ENCODE measurements around the gene TNXB.
"Not testable (repeated sequence)": the region's sequence is repeated elsewhere in the genome, so short reads cannot be mapped to it uniquely, and the experiment has no call there.

TNXB gene

DNA sequence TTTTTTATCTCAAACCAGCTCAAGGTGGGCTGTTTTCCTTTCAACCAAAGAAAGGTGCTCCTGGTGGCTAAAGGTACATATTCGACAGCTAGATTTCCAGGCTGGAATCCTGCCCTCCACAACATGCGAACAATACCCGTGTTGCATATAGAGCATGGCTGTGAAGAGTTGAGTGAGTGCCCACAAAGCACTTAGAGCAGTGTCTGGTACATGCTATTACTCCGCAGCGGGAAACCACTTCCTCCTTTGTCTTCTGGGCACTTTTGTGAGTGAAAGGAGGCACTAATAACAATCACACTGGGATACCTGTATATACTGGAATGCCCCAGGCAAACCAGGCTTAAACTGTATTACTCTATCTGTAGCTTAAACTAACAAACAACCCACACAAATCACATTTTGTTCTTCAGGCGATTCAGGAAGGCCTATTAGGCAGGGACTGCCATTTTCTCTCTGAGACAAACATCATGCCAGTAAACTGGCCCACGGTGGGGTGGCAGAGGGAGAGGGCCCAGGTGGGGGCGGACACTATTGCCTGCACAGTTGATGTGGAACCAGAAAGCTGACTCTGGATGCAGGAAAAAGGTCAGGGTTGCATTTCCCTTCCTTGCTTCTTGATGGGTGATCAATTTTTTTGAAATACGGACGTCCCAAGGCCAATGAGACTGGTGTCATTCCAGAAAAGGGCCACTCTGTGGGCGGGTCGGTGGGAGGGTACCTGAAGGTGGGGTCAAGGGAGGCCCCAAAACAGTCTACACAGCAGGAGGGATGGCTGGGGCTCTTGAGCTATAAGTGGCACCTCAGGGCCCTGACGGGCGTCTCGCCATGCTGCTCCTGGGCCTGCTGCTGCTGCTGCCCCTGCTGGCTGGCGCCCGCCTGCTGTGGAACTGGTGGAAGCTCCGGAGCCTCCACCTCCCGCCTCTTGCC lies 71.3 kb downstream of the TNXB start, which contains the start of gene CYP21A2:
Gene CYP21A2 (plus strand): TSS at position 818 of the 927 bp plus-strand sequence. CDS start 8 bp downstream, at position 826.
- TF ChIP-seq POLR2AphosphoS5 (IDR thresholded peaks at IDR 0.05; ENCODE audit: low read depth, low read length); REST (IDR thresholded peaks at IDR 0.05; ENCODE audit: insufficient read depth in 1 of 2, low read depth in 2 of 2, low read length in 2 of 2); SIN3A (IDR thresholded peaks at IDR 0.05; ENCODE audit: borderline replicate concordance, insufficient read depth, low read length): not testable (repeated sequence)

DNA sequence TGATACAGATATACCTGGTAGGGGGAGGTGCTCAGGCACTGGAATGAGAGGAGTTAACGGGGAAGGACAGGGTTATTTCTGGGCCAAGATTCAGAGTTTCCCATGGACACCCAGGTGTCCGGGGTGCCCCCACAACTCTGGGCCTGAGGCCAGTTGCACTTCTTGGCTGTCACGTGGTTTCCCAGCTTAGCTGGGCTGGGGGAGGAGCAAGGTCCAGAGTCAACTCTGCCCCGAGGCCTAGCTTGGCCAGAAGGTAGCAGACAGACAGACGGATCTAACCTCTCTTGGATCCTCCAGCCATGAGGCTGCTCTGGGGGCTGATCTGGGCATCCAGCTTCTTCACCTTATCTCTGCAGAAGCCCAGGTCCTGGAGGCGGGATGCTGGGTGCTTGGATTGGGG lies 94.6 kb downstream of the TNXB start, which contains the start of gene C4B:
Gene C4B (plus strand): TSS at position 249 of the 400 bp plus-strand sequence. CDS start 51 bp downstream, at position 300.
- not testable (repeated sequence) for TF ChIP-seq REST (IDR thresholded peaks at IDR 0.05; ENCODE audit: insufficient read depth in 1 of 2, low read depth in 2 of 2, low read length in 2 of 2); TAF1 (IDR thresholded peaks at IDR 0.05; ENCODE audit: borderline replicate concordance, insufficient read depth, low read length); FOXP2 (optimal IDR thresholded peaks at IDR 0.05; ENCODE audit: borderline replicate concordance, extremely low read depth, extremely low read length, insufficient read depth)
